Measurements from ENCODE around the gene FAN1.

The FAN1 gene

GRCh38 chr15:30990446-30991254 is 86.9 kb downstream of the FAN1 start:
- no peak for TF ChIP-seq ZNF384 (IDR thresholded peaks at IDR 0.05)
- no peak for TF ChIP-seq PKNOX1 (IDR thresholded peaks at IDR 0.05)
- TF ChIP-seq ELF4 (IDR thresholded peaks at IDR 0.05): no peak
- TF ChIP-seq FOXA1 (IDR thresholded peaks at IDR 0.05): no peak
- DNase-seq (ENCODE audit: extremely low spot score): no peak
- POLR2A ChIA-PET: interaction anchor here (0.5 to 2.1 kb wide), 4 partner anchors 9 to 133 kb away, joined by 3 to 7 read pairs (median 4); partner anchors contain the start of gene FAN1
- CTCF ChIA-PET: no interaction called here

- POLR2A ChIA-PET: interaction anchor here (0.5 to 2.1 kb wide), 8 partner anchors 8 to 132 kb away, joined by 3 to 7 read pairs (median 3); partner anchors contain the start of gene FAN1
- no peak for TF ChIP-seq HDGF (IDR thresholded peaks at IDR 0.05; ENCODE audit: borderline replicate concordance)
- TF ChIP-seq SP1 (IDR thresholded peaks at IDR 0.05): no peak
- no peak for TF ChIP-seq FOXK2 (IDR thresholded peaks at IDR 0.05)
- no peak for TF ChIP-seq FOXM1 (IDR thresholded peaks at IDR 0.05; ENCODE audit: borderline replicate concordance)
- TF ChIP-seq L3MBTL2 (conservative IDR thresholded peaks at IDR 0.05): no peak
- TF ChIP-seq LEF1 (IDR thresholded peaks at IDR 0.05; ENCODE audit: borderline replicate concordance): no peak
- CTCF ChIA-PET: no interaction called here
- peak; percentile 74 for DNase-seq (ENCODE audit: extremely low spot score)
Measured at GRCh38 chr15:30991255-30992235, 87.8 kb downstream of the FAN1 start, which contains the start of gene MTMR10. MTMR10 (minus strand) TSS chr15:30991628; CDS start chr15:30991506, 122 bp downstream.

- TF ChIP-seq SUZ12 (IDR thresholded peaks at IDR 0.05): no peak
- CTCF ChIA-PET: no interaction called here
- DNase-seq (ENCODE audit: extremely low spot score): no peak
- POLR2A ChIA-PET: interaction anchor here (0.6 to 2.1 kb wide), 5 partner anchors 14 to 98 kb away, joined by 3 to 7 read pairs (median 3); no protein-coding TSS in a partner anchor
Measured at GRCh38 chr15:30992249-30992864, 88.6 kb downstream of the FAN1 start.

All from HEK293T (cell line).